Measurements from ENCODE around the gene CCK.

Gene CCK

GRCh38 chr3:42225486-42226363, 40.3 kb downstream of the CCK start:
- DNase-seq (ENCODE audit: low spot score), result no peak

- no peak for DNase-seq (ENCODE audit: low spot score)
Measured at GRCh38 chr3:42224658-42225421, 41.1 kb downstream of the CCK start.

DNA sequence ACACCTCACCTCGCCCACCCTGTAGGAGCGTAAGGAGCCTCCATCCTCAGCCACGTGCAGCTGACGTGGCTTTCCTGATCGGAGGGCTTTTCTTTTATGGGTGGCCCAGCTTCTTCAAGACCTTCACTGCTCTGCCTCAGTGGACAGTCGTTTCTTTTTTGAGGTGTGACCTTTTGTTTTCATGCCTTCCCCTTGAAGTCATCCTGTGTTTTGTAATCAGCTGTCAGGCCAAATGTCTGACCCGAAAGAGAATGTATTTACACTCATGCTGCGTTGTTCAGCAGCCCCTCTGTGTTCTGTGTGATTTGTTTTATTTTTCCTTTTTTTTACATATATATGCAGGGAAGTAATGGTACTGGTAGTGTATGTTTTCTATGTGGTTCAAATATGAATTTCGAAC, 41.8 kb downstream of the CCK start:
- DNase-seq (ENCODE audit: low spot score), result no peak

DNA sequence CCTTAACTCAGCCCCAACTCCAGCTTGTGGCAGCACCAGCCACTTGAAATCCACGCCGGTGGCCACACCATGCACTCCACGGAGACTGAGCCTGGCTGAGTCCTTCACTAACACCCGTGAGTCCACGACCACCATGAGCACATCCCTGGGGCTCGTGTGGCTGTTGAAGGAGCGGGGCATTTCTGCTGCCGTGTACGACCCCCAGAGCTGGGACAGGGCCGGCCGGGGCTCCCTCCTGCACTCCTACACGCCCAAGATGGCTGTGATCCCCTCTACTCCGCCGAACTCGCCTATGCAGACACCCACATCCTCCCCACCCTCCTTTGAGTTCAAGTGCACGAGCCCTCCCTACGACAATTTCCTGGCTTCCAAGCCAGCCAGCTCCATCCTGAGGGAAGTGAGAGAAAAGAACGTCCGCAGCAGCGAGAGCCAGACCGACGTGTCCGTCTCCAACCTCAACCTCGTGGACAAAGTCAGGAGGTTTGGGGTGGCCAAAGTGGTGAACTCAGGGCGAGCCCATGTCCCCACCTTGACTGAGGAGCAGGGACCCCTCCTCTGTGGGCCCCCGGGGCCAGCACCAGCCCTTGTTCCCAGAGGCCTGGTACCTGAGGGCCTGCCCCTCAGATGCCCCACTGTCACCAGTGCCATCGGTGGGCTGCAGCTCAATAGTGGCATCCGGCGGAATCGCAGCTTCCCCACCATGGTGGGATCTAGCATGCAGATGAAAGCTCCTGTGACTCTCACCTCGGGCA, 42.9 kb downstream of the CCK start:
- no peak for DNase-seq (ENCODE audit: low spot score)

DNA sequence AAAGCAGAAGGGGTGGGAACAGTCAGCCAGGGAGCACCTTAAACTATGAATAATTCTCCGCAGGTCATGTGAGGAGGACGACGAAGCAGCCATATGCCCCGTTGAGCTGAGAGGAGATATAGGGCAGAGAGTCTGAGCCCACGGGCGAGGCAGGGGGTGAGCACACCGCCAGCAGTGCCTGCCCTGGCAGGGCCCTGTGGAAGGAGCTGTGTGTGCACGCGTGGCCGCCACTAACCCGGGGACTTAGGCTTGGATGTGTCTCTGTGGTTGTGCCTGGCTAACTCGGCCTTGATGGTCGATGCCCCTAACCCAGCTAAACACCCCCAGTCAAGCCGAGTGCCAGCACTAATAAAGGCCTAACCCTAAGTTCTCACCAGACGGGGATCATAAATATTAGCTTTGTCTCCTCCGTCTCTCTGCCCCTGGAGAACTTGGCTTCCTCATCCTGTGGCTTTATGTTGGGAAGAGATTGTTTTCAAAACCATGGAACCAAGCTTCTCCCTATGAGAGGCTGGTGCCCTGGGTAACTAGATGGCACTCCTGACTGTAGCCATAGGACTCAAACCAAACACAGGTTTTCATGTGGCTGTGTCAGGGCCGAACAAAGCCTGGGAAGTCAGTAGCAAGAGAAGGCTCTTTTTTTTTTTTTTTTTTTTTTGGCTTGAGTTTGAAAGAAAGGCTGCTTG, 45.4 kb downstream of the CCK start:
- DNase-seq (ENCODE audit: low spot score), result no peak

GRCh38 chr3:42216931-42217333, 49.1 kb downstream of the CCK start:
- peak; percentile 3 for DNase-seq (ENCODE audit: low spot score)

DNA sequence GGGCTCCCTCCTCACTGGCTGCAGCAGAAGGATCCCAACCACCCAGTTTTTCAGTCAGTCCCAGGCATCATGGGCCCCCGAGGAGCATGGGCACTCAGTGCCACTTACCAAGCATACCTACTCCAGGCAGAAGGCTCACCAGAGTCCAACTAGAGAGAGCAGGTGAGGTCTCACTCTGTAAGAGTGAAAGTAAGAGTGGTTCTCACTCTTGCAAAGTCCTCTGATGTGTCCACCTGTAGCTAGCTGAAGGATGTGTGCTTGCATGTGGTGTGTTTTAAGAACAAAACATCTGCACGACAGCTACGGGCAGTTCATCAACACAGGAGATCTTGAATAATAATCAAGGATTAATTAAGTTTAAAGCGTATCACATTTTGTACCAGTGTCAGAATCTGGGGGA, 49.7 kb downstream of the CCK start:
- no peak for DNase-seq (ENCODE audit: low spot score)

- peak; percentile 19 for DNase-seq (ENCODE audit: low spot score)
Measured at GRCh38 chr3:42214565-42215283, 51.3 kb downstream of the CCK start.

GRCh38 chr3:42214064-42214463, 51.9 kb downstream of the CCK start:
- no peak for DNase-seq (ENCODE audit: low spot score)

DNA sequence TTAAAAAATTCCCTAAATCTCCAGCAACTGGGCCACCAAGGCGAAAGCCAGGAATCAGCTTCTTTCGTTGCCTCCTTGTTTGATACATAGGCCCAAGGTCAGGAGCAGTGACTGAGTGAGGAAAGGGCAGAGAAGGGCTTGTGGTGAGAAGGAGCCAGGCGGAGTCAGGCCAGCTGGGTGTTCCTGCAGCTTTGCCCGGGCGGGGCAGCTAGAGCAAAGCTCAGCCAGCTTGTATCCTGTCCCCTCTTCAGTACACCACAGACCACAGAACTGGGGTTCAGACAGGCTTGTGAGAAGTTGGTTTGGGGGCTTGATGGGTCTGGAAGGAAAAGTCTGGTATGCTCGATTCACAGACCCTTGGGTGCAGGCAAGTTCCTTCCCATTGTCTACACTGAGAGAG, 52.6 kb downstream of the CCK start:
- no peak for DNase-seq (ENCODE audit: low spot score)

DNA sequence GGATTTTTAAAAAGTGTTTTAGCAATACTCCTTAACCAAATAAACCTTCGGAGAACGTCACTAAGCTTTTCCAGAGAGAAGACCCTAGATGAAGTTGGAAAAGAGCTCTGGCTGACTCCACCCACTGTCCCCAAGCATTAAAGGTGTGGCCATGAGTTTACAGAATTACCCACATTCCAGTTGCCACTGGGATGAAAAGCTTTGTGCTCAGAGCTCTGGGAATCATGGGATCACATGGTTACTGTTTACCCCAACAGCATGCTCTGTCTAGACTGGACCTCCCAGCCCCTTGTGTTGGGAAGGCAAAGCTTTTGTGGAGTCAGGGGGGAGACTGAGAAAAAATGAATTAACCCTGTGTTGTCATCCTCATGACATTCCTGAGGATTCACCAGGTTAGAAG, 55.3 kb downstream of the CCK start:
- DNase-seq (ENCODE audit: low spot score), result no peak

- DNase-seq (ENCODE audit: low spot score), result no peak
Measured at GRCh38 chr3:42209917-42210316, 56.1 kb downstream of the CCK start.
